SK-N-SH (cell line): Measurements from ENCODE around the gene PPP2R1B. TPM values are rescaled to one million over a fixed set of nuclear protein-coding genes. Genes with fewer than 3 reads are reported as not detected.

ENCODE experiments used
- CTCF ChIA-PET: fragments of 300-600, 350-600 bp; formaldehyde crosslinking; extraction: SDS; loops from one replicate; lab custom pipeline; 2021; lab: Yijun Ruan, JAX
- POLR2A ChIA-PET: fragments of 350-600 bp; sonication (Branson Sonifier 250); formaldehyde crosslinking; extraction: SDS; loops from one replicate; lab custom pipeline; 2020; ENCODE audit warnings: antibody characterized with exemption, inconsistent platforms; lab: Yijun Ruan, JAX
- DNase-seq: peaks from one replicate; pipeline ENCODE4 v3.0.0; 2012
- H2AFZ ChIP-seq: fragments of 200-600 bp; sonication (generic); 2 replicates; pipeline ENCODE4 v1.8.1; 2016; ENCODE audit warnings: antibody characterized with exemption, mild to moderate bottlenecking, low read depth
- H3F3A ChIP-seq: fragments of 200-600 bp; sonication (generic); replicated peaks from 2 replicates; pipeline ENCODE3; 2016; ENCODE audit warnings: antibody characterized with exemption, mild to moderate bottlenecking; ENCODE audit not compliant: insufficient read depth
- H3K27ac ChIP-seq, 2 experiments: fragments of 200-500 bp in 1 of 2; fragments of 200-600 bp in 1 of 2; sonication (Bioruptor generic) in 1 of 2; sonication (generic), shearing (Covaris generic) in 1 of 2; 2 replicates each; pipeline versions ENCODE4 v1.5.1 to v1.6.1; 2014 to 2016; ENCODE audit warnings: low read depth in 2 of 2, inconsistent platforms in 1 of 2, low read length in 1 of 2, mild to moderate bottlenecking in 1 of 2, mixed read lengths in 1 of 2
- H3K27me3 ChIP-seq: fragments of 200-600 bp; sonication (generic), shearing (Covaris generic); 2 replicates; pipeline ENCODE4 v1.6.1; 2016; ENCODE audit warnings: mixed run types; ENCODE audit not compliant: insufficient read depth
- H3K36me3 ChIP-seq, 2 experiments: fragments of 200-500 bp in 1 of 2; fragments of 200-600 bp in 1 of 2; sonication (Bioruptor generic) in 1 of 2; sonication (generic) in 1 of 2; replicated peaks in 1 of 2; 2 replicates each; pipeline versions ENCODE3 to v1.5.1; 2014 to 2016; ENCODE audit warnings: low read length in 1 of 2, mild to moderate bottlenecking in 1 of 2; ENCODE audit not compliant: insufficient read depth in 2 of 2, control insufficient read depth in 1 of 2
- H3K4me1 ChIP-seq, 2 experiments: fragments of 200-500 bp in 1 of 2; fragments of 200-600 bp in 1 of 2; sonication (Bioruptor generic) in 1 of 2; sonication (generic), shearing (Covaris generic) in 1 of 2; 2 replicates each; pipeline versions ENCODE4 v1.5.1 to v1.6.1; 2014 to 2016; ENCODE audit warnings: low read depth in 1 of 2, low read length in 1 of 2, mixed run types in 1 of 2; ENCODE audit not compliant: insufficient read depth in 2 of 2, control insufficient read depth in 1 of 2
- H3K4me2 ChIP-seq: fragments of 200-600 bp; sonication (generic), shearing (Covaris generic); 2 replicates; pipeline ENCODE4 v1.6.1; 2017; ENCODE audit warnings: mixed run types
- H3K4me3 ChIP-seq, 2 experiments: fragments of 200-500 bp in 1 of 2; fragments of 200-600 bp in 1 of 2; sonication (Bioruptor generic) in 1 of 2; sonication (generic), shearing (Covaris generic) in 1 of 2; 2 replicates each; pipeline versions ENCODE4 v1.5.1 to v1.8.1; 2014 to 2016; ENCODE audit warnings: low read depth in 2 of 2, inconsistent platforms in 1 of 2, low read length in 1 of 2, mild to moderate bottlenecking in 1 of 2, mixed read lengths in 1 of 2, moderate library complexity in 1 of 2
- H3K79me2 ChIP-seq: fragments of 200-600 bp; sonication (generic); 2 replicates; pipeline ENCODE4 v1.8.1; 2017; ENCODE audit warnings: mild to moderate bottlenecking; ENCODE audit not compliant: insufficient read depth
- H3K9ac ChIP-seq: fragments of 200-600 bp; sonication (generic); 2 replicates; pipeline ENCODE4 v1.6.1; 2017; ENCODE audit warnings: mixed run types
- H3K9me2 ChIP-seq: fragments of 200-600 bp; sonication (generic); 2 replicates; pipeline ENCODE4 v1.6.1; 2017; ENCODE audit warnings: mixed run types
- H3K9me3 ChIP-seq: fragments of 200-600 bp; sonication (generic); 2 replicates; pipeline ENCODE4 v1.6.1; 2017; ENCODE audit warnings: mixed run types, mild to moderate bottlenecking, moderate library complexity
- H4K20me1 ChIP-seq: fragments of 200-600 bp; sonication (generic); 2 replicates; pipeline ENCODE4 v1.6.1; 2017; ENCODE audit warnings: mild to moderate bottlenecking, mixed run types; ENCODE audit not compliant: insufficient read depth
- ELF1 ChIP-seq: IDR thresholded peaks from 2 replicates; pipeline ENCODE4 v1.4.0; 2012
- FOSL2 ChIP-seq: IDR thresholded peaks from 2 replicates; pipeline ENCODE4 v1.4.0; 2012; ENCODE audit warnings: low read depth, mild to moderate bottlenecking, moderate library complexity, borderline replicate concordance
- FOXJ3 ChIP-seq: sonication (generic); formaldehyde crosslinking; IDR thresholded peaks from 2 replicates; pipeline ENCODE4 v1.5.1; 2020; ENCODE audit warnings: mild to moderate bottlenecking, missing genetic modification reagents
- GATA2 ChIP-seq: sonication (generic); formaldehyde crosslinking; IDR thresholded peaks from 2 replicates; pipeline ENCODE4 v1.5.0; 2020; ENCODE audit warnings: mild to moderate bottlenecking, missing genetic modification reagents
- JUND ChIP-seq: IDR thresholded peaks from 2 replicates; pipeline ENCODE4 v1.4.0; 2012
- MXI1 ChIP-seq: IDR thresholded peaks from 2 replicates; pipeline ENCODE4 v1.6.1; 2012; ENCODE audit warnings: mild to moderate bottlenecking, low read depth, low read length, improper control_type of control experiment
- NRF1 ChIP-seq: IDR thresholded peaks from 2 replicates; pipeline ENCODE4 v1.6.1; 2012; ENCODE audit warnings: low read depth, mild to moderate bottlenecking, low read length
- SMC3 ChIP-seq: IDR thresholded peaks from 2 replicates; pipeline ENCODE4 v1.6.1; 2012; ENCODE audit warnings: low read depth, low read length, improper control_type of control experiment
- TAF1 ChIP-seq: IDR thresholded peaks from 2 replicates; pipeline ENCODE4 v1.6.1; 2012; ENCODE audit warnings: low read depth, mild to moderate bottlenecking, low read length, moderate library complexity, borderline replicate concordance
- TCF12 ChIP-seq: IDR thresholded peaks from 2 replicates; pipeline ENCODE4 v1.4.0; 2012
- USF1 ChIP-seq: IDR thresholded peaks from 2 replicates; pipeline ENCODE4 v1.4.0; 2012; ENCODE audit warnings: low read depth, borderline replicate concordance
- WGBS: methylation state at CpG from one replicate; pipeline ENCODE4 v1.1.6; 2017; ENCODE audit warnings: low lambda C conversion rate; 5-methylcytosine and 5-hydroxymethylcytosine counted together
- polyA plus RNA-seq, 3 experiments: library from polyadenylated mRNA; depleted of rRNA; stranded (reverse); fragments of >200 nt; gene quantifications; 2 replicates each; pipeline ENCODE4 v1.2.3, GENCODE V29; 2012
- TF ChIP-seq, protein P1 (sequence below): IDR thresholded peaks from 2 replicates; pipeline ENCODE4; 2012

The PPP2R1B gene
- polyA plus RNA-seq, 1 of the 3 experiments (the other 2 are of a cell fraction) = 25.9 TPM

DNA sequence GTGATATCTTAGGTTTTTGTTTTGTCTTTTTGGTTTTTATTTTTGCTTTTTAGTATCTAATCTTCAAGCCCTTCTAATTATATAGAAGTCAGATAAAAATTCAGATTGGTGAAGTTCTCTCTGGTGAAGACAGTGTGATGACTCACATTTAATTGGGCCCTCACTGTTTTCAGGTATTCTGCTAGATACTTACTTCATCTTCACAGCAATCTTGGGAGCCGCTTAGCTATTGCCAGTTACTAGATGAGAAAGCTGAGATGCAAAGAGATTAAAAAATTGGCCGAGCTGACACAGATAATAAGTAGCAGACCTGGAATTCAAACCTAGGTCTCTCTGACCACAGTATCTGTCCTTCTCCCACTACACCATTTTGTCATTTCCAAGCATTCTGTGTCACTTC lies 75.0 kb downstream of the PPP2R1B start:
- no peaks in the 10 kb centered on the region for H3K27me3 ChIP-seq
- H3K9me3 ChIP-seq = no peaks in the 10 kb centered on the region
- H3K4me3 ChIP-seq = no peak overlapping the region
- H3K36me3 ChIP-seq = peaks cover 12 to 24% of the 10 kb centered on the region in 2 experiments
- no peaks in the 10 kb centered on the region; the same call in 1 of the 2 replicates for H4K20me1 ChIP-seq
- no peaks in the 10 kb centered on the region for H3K9me2 ChIP-seq
- no peak overlapping the region for H2AFZ ChIP-seq
- no peak for DNase-seq
- 32% methylated on average over 2 of the region's 2 CpGs for WGBS
- H3K9ac ChIP-seq = no peak overlapping the region
- peak overlapping the region; percentile 22 to 51; a peak in 3 of 4 replicates for H3K27ac ChIP-seq
- no peak overlapping the region for H3K4me2 ChIP-seq
- H3K4me1 ChIP-seq = peaks cover 0 to 4% of the 10 kb centered on the region in 2 experiments; a peak in 2 of 4 replicates
- POLR2A ChIA-PET = no interaction called here
- peaks cover 13% of the 10 kb centered on the region for H3F3A ChIP-seq
- no peak for TF ChIP-seq USF1
- TF ChIP-seq JUND = 0 out of 2 replicates have a peak, but pooled peaks have one; percentile 25
- 0 out of 2 replicates have a peak, but pooled peaks have one; percentile 46 for TF ChIP-seq TCF12
- TF ChIP-seq, all 33 proteins: peak for 2
- CTCF ChIA-PET = interaction anchor here (1.2 to 2.0 kb wide), 2 partner anchors 11 to 87 kb away, joined by 3 to 5 read pairs; no protein-coding TSS in a partner anchor
- H3K79me2 ChIP-seq = no peaks in the 10 kb centered on the region; the same call in 1 of the 2 replicates

DNA sequence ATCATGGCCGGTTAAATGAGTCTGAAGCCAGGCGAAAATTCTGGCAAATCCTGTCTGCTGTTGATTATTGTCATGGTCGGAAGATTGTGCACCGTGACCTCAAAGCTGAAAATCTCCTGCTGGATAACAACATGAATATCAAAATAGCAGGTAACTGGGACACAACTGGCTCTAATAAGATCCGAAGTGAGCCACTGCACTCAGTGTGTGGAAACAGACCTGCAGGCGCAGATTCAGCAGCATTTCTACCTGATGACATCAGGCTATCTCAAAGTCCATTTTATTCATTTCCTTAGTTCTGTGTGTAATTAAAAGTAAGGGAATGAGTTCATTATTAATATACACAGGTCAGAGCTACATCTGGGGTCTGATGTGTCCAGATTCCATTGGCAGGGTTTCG lies 78.2 kb downstream of the PPP2R1B start:
- H3K4me1 ChIP-seq = peaks cover 0 to 4% of the 10 kb centered on the region in 2 experiments; a peak in 2 of 4 replicates
- no peak overlapping the region for H3K4me2 ChIP-seq
- no peaks in the 10 kb centered on the region for H3K79me2 ChIP-seq
- 83% methylated on average over 7 of the region's 7 CpGs for WGBS
- peaks cover 12% of the 10 kb centered on the region for H3F3A ChIP-seq
- POLR2A ChIA-PET = no interaction called here
- no peaks in the 10 kb centered on the region; the same call in 1 of the 2 replicates for H4K20me1 ChIP-seq
- no peaks in the 10 kb centered on the region for H3K9me2 ChIP-seq
- no peak for DNase-seq
- H3K36me3 ChIP-seq = peaks cover 12 to 24% of the 10 kb centered on the region in 2 experiments
- CTCF ChIA-PET = interaction anchor here (1.5 kb wide), 1 partner anchor 41 kb away, joined by 3 read pairs; no protein-coding TSS in a partner anchor
- TF ChIP-seq FOXJ3 (CRISPR knock-in tag) (no peak), GATA2 (CRISPR knock-in tag) (no peak), SMC3 (no peak), MXI1 (no peak), TAF1 (no peak), NRF1 (no peak), FOSL2 (no peak), ELF1 (no peak)
- TF ChIP-seq, protein P1, sequence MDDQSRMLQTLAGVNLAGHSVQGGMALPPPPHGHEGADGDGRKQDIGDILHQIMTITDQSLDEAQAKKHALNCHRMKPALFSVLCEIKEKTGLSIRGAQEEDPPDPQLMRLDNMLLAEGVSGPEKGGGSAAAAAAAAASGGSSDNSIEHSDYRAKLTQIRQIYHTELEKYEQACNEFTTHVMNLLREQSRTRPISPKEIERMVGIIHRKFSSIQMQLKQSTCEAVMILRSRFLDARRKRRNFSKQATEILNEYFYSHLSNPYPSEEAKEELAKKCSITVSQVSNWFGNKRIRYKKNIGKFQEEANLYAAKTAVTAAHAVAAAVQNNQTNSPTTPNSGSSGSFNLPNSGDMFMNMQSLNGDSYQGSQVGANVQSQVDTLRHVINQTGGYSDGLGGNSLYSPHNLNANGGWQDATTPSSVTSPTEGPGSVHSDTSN = no peak
- H3K27ac ChIP-seq = no peak overlapping the region
- H3K9ac ChIP-seq = no peak overlapping the region
- H3K9me3 ChIP-seq = no peaks in the 10 kb centered on the region
- H3K27me3 ChIP-seq = no peaks in the 10 kb centered on the region
- no peak overlapping the region for H3K4me3 ChIP-seq
- no peak overlapping the region for H2AFZ ChIP-seq
